ENCODE data around the gene METRN. TPM values are rescaled to one million over a fixed set of nuclear protein-coding genes. Genes with fewer than 3 reads are reported as not detected.

METRN gene
- polyA plus RNA-seq, 1 donor (not counting 4 experiments of a cell fraction or from before 2014, with no cell fraction given): 42.1 TPM

- Histone ChIP-seq H2AFZ (ENCODE audit: control insufficient read depth, low read length) (peak overlapping the region; percentile 12), H3K27me3 (ENCODE audit: control insufficient read depth, extremely low read depth, insufficient read depth, low read length) (no peaks in the 10 kb centered on the region), H3K4me2 (ENCODE audit: control insufficient read depth, extremely low read depth, insufficient read depth, low read depth, low read length) (peak overlapping the region; percentile 95), H3K4me3 (ENCODE audit: control insufficient read depth in 2 of 3, extremely low read depth in 1 of 3, insufficient read depth in 2 of 3, low read depth in 1 of 3, low read length in 3 of 3) (peak overlapping the region; percentile 71 to 77 (median 76)), H4K20me1 (ENCODE audit: control insufficient read depth, extremely low read depth, insufficient read depth, low read length) (no peaks in the 10 kb centered on the region), H3K27ac (ENCODE audit: control insufficient read depth, insufficient read depth, low read length) (peak overlapping the region; percentile 26), H3K79me2 (ENCODE audit: control insufficient read depth, insufficient read depth, low read length) (no peaks in the 10 kb centered on the region), H3K4me1 (ENCODE audit: control insufficient read depth, extremely low read depth, insufficient read depth, low read length) (peaks cover 4% of the 10 kb centered on the region), H3K9me3 (ENCODE audit: control insufficient read depth, low read depth, low read length) (no peaks in the 10 kb centered on the region), H3K36me3 (ENCODE audit: control insufficient read depth in 2 of 2, extremely low read depth in 1 of 2, insufficient read depth in 2 of 2, low read length in 2 of 2) (peaks cover 0 to 6% of the 10 kb centered on the region in 2 experiments), H3K9me1 (ENCODE audit: control insufficient read depth, extremely low read depth, insufficient read depth, low read length) (no peaks in the 10 kb centered on the region), H3K9ac (ENCODE audit: control insufficient read depth, extremely low read depth, insufficient read depth, low read length) (peak overlapping the region; percentile 76)
- DNase-seq (ENCODE audit: low read depth, low spot score): no peak
- TF ChIP-seq EZH2 (IDR thresholded peaks at IDR 0.05; ENCODE audit: low read length) (no peak), CTCF (optimal IDR thresholded peaks at IDR 0.05 in 1 of 3, IDR thresholded peaks at IDR 0.05 in 1 of 3, conservative IDR thresholded peaks at IDR 0.05 in 1 of 3; ENCODE audit: extremely low read depth in 1 of 3, insufficient read depth in 2 of 3, low read length in 3 of 3) (no peak)
- no peak for FAIRE-seq
- dilution Hi-C loops (cut with MboI; ENCODE audit: extremely low pct_ligation_motif_present, low sequenced_read_pairs): no loop called here
Measured at GRCh38 chr16:727291-727977, 12.5 kb downstream of the METRN start.

- H3K4me2 ChIP-seq (ENCODE audit: control insufficient read depth, extremely low read depth, insufficient read depth, low read depth, low read length): peak overlapping the region; percentile 60
- H3K4me1 ChIP-seq (ENCODE audit: control insufficient read depth, extremely low read depth, insufficient read depth, low read length): peaks cover 4% of the 10 kb centered on the region
- no peak overlapping the region for H3K27ac ChIP-seq (ENCODE audit: control insufficient read depth, insufficient read depth, low read length)
- H3K27me3 ChIP-seq (ENCODE audit: control insufficient read depth, extremely low read depth, insufficient read depth, low read length): no peaks in the 10 kb centered on the region
- no peaks in the 10 kb centered on the region for H4K20me1 ChIP-seq (ENCODE audit: control insufficient read depth, extremely low read depth, insufficient read depth, low read length)
- dilution Hi-C loops (cut with MboI; ENCODE audit: extremely low pct_ligation_motif_present, low sequenced_read_pairs): no loop called here
- H2AFZ ChIP-seq (ENCODE audit: control insufficient read depth, low read length): no peak overlapping the region
- H3K79me2 ChIP-seq (ENCODE audit: control insufficient read depth, insufficient read depth, low read length): no peaks in the 10 kb centered on the region
- no peak for DNase-seq (ENCODE audit: low read depth, low spot score)
- TF ChIP-seq EZH2 (IDR thresholded peaks at IDR 0.05; ENCODE audit: low read length) (no peak), CTCF (optimal IDR thresholded peaks at IDR 0.05 in 1 of 3, IDR thresholded peaks at IDR 0.05 in 1 of 3, conservative IDR thresholded peaks at IDR 0.05 in 1 of 3; ENCODE audit: extremely low read depth in 1 of 3, insufficient read depth in 2 of 3, low read length in 3 of 3) (no peak)
- H3K9me1 ChIP-seq (ENCODE audit: control insufficient read depth, extremely low read depth, insufficient read depth, low read length): no peaks in the 10 kb centered on the region
- peaks cover 5 to 8% of the 10 kb centered on the region in 2 experiments for H3K36me3 ChIP-seq (ENCODE audit: control insufficient read depth in 2 of 2, extremely low read depth in 1 of 2, insufficient read depth in 2 of 2, low read length in 2 of 2)
- peak overlapping the region; percentile 37 for H3K9ac ChIP-seq (ENCODE audit: control insufficient read depth, extremely low read depth, insufficient read depth, low read length)
- H3K4me3 ChIP-seq (ENCODE audit: control insufficient read depth in 2 of 3, extremely low read depth in 1 of 3, insufficient read depth in 2 of 3, low read depth in 1 of 3, low read length in 3 of 3): peak overlapping the region in 2 of 3 experiments; percentile 32 to 77
- peak; percentile 41 for FAIRE-seq
- no peaks in the 10 kb centered on the region for H3K9me3 ChIP-seq (ENCODE audit: control insufficient read depth, low read depth, low read length)
Measured at GRCh38 chr16:728131-728889, 13.4 kb downstream of the METRN start.
